Stimulated activated CD8-positive, alpha-beta memory T cell treated with anti-CD3 and anti-CD28 coated beads, Interleukin-7, amount 100 ng/mL, for 4 hours (primary cell): ENCODE data around the gene SRGAP3.

ENCODE experiments used
- DNase-seq, 2 donors: peaks; one replicate each; pipeline ENCODE4 v3.0.0-alpha.2; 2020; ENCODE audit warnings: low read depth in 2 of 2

Gene SRGAP3

DNA sequence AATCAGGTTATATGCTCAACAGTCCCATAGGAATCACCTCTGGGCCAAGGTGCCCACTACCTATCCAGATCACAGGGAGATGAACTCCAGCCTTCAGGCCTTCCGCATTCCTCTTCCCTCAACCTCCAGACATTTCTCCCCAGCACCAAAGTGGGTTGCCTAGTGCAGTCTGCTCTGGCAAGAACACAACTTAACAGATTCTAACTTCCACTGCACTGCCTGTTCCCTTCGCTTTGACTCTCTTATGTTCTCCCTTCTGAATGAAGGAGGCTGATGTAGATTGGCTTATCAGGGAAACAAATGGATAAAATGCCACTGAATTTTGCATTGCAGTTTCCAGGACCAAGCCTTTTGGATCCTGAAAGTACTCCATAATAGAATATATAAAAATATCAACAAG, 106.3 kb downstream of the SRGAP3 start:
- DNase-seq, result no peak

DNA sequence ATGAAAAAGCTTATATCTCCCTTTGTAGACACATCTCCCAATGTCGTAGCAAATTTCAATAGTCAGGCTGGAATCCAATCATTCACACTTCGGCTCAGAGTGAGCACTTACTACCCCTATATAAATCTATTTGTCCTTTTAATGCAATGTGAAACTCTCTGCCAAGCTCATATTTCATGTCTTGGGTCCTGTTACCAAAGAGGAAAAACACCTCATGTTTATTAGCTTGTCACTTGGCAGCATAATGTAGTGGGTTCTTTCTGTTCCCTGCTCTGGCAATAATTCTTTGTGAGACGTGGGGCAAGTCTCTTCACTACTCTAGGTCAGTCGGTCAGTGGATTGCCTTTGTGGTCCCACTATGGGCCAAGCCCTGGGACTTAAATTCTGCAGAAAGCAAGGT, 107.1 kb downstream of the SRGAP3 start:
- no peak for DNase-seq

DNA sequence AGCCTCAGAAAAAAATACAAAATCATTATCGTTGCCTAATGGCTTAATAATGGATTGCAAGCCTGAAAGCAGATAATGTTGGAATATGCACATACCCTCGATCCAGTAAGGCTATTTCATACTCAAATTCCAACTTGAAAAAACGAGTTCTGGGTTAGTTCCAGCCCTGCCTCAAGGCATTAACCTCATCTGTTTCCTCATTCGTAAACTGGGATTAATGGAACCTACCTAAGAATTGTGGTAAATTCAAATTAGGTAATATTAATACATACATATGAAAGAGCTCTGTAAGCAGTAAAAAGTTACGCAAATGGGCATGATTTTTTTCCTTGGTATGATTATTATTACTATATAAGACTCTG, 107.5 kb downstream of the SRGAP3 start:
- no peak for DNase-seq

DNA sequence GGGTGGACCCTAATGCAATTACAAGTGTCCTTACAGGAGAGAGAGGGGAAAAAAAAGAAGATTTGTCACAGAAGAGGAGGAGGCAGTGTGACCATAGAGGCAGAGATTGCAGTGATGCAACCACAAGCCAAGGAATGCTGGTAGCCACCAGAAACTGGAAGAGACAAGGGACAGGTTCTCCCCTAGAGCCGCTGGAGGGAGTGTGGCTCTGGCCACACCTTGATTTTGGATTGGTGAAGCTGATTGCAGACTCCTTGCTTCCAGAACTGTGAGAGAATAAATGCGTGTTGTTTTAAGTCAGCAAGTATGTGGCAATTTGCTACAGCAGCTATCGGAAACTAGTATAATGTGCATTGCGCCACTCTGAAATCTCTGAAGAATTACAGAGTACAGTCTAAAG, 110.1 kb downstream of the SRGAP3 start:
- DNase-seq, result no peak

DNA sequence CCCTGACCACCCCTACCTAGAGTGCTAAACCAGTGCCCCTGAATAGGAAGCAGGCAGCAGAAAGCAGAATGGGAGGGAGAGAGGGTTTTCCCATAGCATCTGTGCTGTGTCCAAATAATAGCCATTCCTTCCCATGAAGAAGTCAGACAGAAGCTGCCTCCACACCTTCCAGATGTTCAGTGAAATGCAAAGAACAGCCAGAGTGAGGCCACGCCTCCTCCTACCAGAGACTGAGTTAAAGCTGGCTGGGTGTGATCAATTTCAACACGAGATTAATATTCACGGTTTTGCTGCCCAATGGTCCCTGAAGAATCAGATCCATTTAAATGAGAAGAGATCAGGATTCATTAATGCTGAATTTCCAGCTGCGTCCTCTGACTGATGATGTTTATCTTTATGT, 111.8 kb downstream of the SRGAP3 start:
- DNase-seq, result no peak

DNA sequence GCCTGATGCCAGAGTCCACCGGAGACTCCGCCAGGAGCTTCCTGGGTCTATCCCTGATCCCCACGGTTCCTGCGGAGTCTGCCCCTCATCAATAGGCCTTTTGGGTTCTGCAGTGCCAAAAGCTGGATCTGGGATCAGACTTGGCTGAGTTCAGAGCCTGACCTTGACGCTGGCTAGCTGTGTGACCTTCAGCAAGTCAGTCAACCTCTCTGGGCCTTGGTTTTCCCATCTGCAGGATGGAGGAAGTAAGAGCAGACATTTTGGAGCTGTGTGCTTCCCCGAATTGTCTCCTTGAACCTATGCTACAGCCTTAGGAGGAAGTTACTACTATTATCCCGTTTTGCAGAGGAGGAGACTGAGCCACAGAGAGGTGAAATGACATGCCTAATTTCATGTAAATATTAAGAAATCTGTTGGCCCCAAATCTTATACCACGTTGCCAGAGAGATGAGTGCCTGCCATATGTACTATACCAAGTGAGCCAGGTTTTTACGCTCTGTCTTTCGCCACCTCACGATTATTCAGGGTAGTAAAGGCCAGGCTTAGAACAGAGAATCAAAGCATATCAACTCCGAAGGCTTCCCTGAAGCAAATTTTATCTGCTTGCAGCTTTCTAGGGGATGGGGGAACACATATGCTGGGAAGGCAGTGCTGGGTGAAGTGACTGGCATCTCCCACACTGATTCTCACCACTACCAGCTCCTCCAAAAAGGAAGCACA, 112.5 kb downstream of the SRGAP3 start:
- no peak for DNase-seq

DNA sequence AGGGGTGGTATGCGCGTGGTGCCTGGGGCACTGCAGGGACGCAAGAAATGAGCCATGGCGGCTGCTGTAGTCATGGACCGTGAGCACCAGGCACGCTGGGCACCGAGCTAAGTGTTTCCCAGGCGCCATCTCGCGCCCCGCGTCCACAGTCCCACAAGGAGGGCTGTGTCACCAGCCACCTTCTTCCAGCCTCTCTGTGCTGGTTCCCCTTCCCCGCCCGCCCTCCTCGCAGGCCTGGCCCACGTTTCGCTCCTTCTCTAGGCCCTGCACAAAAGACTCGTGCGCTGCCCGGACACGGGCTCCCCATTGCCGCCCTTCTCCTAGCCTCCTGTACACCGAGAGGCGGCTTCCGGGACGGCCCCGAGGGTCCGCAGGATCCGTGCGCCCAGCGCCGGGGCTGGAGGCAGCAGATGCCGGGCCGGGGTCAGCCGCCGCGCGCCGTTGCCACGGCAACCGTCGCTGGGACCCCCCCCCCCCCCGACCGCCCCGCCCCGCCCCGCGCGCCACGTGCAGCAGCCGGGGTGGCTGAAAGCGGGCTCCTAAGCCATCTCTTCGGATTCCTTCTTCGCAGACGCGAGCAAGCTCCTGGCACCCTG, 113.4 kb downstream of the SRGAP3 start:
- DNase-seq, result no peak

DNA sequence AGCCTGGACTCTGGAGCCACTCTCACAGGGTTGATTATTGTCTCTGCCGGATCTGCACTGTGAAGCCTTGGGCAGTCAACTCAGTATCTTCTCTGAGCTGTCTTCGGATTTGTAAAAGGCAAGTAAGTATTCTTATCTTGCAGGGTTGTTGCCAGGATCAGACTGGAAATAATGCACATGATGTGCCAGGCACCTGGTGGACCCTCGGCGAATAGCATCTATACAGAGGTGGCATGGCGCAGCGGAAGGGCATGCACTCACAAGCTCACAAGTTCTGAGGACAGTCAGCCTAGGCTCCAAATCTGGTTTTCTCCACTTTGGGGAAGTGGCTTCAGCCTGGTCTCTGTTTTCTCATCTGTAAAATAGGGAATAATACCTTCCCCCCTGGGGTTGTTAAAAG, 113.9 kb downstream of the SRGAP3 start:
- DNase-seq, result no peak

DNA sequence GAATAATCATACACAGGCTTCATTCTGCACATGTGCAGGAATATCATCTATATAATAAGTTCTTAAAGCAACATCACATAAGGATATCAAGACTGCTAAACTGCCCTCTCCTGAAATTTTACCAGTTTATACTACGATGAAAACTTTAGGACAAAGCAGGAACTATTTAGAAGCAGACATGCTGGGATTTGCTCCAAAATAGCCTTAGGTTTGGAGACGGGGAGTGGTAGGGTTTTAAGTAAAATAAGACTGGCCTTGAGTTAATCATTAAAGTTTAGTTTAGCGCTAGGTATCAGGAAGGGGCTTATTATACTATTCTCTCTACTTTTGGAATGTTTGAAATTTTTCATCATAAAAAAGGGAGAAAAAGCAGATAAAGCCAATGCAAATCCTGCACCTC, 115.8 kb downstream of the SRGAP3 start:
- DNase-seq, result no peak

DNA sequence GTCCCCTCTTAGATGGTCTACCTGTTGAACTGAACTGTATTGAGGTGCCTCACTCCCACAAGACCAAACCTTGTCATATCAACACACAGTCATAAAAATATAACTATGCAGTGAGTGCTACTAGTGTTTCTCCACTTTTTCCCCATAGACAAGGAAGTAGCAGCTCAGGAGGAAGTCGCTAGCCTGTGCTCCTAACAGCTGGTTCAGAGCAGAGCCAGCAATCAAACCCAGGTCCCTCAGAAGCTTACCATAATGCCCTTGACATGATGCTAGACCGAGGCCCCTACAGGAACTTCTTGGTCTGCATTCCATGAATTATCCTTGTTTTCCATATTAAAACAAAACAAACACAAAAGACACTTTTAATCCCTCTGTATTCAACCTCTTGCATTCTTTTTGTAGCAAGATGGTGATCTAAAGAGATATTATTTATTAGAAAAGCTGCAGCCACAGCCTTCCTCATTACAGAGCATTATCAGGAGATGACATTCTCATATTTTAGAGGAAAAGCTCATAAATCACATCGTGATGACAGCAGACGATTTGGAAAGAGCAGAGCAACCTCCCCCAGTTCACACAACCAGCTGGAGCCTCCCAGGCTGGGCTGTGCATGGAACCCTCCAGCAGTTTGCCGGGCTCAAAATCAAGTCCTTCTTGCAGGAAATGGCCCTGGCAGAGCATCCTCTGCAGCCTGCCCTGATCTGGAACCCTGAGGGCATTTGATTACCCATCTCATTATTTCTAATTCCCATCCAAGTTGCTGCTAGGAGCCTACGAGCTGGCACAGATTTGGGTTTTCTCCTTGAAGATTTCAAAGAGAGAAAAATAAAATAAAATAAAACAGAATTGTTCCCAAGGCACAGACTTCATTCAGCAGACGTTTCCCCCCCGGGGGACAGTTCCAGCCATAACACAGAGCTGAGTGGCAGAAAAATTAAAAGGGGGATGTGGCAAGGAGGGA, 118.8 kb downstream of the SRGAP3 start:
- DNase-seq, result no peak

DNA sequence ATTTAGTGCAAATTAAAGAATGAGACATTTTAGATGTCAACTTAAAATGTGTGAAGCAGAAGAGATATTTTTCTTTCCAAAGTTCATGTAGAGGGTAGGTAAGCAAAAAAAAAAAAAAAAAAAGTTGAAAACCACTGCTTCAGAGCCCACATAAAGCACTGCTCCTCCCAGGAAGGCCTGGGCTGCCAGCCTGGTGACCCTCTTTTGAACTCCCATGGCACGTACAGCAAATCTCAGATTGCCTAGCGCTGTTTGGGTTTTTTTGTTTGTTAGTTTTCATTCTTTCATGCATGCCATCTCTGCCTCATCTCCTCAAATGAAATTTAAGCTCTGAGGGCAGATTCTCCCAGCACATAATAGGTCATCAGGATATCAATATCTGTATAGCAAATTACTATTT, 120.1 kb downstream of the SRGAP3 start:
- no peak for DNase-seq

DNA sequence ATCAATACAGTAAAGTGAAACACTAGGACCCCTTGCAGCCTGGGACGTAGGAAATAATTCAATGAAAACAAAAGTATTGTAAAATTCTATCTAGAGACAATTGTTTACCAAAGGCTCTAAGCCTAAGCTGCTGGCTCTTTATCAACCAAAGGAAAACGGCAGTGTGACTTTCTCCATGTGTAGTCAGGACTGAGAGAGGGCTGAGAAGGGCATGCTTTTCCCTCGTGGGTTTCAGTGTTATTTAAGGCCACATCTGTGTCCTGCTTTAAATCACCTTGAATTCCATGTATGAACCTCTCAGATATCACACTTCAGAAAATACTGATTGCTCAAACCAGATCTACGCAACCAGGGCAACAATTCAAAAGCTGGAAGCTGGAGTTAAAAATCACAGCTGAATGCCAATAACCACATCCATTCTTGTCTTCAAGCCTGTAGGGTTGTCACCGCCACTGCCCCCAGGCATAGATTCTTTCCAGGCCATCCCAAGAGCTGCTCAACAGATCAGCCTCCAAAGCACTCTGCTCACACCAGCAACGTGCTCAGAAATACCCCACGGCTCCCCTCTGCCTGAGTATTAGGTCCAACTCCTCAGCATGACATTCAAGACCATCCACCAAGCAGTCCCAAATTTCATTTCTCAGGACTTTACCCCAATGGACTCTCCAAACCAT, 124.0 kb downstream of the SRGAP3 start:
- no peak for DNase-seq

DNA sequence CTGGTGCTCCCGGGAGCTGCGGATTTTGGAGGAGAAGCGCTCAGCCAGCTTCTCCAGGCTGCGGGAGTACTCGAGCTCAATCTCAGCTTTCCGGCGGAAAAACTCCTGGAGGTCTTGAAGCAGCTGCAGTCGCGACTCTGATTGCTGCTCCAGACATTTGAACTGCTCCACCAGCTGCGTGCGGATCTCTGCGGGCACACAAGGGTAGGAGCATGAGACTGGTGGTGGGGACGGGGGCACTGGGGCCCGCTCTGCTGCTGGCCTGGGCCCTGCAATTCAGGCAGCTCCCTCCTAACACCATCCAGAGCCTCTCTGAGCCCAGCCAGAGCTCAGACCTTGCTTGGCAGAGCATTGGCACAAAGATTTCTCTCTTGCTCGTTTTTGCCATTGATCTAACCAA, 124.7 kb downstream of the SRGAP3 start:
- no peak for DNase-seq

DNA sequence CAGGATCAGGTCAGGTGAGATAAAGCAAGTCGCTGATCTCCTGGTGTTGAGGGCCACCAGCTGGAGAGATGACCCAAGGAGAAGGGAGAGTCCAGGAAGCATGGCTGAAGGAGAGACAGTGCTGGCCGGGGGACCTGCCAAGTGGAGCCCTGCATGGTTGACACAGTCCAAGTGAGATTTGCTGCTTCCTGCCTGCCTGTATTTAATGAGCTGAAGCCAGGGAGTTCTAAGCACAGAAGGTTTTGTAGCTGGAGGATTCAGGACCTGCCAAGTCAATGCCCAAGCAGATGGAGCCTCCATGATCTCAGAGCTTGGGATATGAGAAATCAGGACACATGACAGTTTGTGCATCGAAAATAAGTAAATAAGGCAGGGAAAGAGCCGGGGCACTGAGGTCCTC, 125.6 kb downstream of the SRGAP3 start:
- DNase-seq, result no peak

DNA sequence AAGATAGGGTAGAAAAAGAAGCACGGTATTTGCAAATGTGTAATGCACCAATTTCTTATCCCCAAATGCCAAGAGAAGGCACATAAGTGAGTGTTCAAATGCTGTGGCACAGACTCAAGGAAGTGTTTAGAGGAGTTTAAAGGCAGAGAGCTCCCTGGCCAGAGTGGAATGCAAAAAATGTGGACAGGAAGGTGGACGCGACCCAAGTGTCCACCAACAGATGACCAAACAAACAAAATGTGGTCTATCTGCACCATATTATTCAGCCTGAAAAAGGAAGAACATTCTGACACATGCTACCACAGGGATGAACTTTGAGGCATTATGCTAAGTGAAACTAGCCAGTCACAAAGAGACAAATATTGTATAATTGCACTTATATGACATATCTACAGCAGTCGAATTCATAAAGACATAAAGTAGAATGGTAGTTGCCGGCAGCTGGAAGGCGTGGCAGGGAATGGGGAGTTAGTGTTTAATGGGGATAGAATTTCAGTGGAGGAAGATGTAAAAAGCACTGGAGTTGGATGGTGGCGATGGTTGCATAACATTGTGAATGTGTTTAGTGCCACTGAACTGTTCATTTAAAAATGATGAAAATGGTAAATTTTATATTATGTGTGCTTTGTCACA, 126.6 kb downstream of the SRGAP3 start:
- no peak for DNase-seq

DNA sequence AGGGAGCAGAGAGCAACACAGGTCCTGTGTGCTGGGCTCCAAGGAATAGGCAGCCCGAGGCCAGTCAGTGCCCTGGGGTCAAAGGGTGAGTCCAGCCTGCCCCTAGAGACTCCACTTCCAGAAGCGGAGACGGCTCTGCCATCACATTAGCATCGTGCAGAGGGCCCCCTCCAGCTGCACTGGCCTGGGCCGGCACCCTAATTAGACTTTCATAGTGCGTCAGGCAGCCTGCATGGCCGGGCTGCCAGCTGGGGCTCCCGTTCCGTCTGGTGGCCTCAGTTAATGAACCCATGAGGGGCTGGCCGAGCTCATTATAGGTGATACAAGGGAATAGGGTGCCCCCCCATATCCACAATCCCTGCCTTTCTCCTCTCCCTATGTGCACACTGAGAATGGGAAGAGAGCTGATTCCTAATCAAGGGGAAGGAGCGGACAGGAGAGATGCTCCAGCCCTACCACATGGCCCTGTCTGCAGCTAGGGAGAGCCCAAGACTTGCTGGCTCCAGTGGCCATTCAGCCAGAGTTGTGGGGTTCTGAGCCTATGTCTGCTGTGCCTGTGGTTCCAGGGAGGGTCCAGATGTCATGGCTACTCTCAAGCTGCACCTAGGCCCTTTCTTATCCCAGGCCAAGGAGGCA, 128.0 kb downstream of the SRGAP3 start:
- DNase-seq, result no peak

DNA sequence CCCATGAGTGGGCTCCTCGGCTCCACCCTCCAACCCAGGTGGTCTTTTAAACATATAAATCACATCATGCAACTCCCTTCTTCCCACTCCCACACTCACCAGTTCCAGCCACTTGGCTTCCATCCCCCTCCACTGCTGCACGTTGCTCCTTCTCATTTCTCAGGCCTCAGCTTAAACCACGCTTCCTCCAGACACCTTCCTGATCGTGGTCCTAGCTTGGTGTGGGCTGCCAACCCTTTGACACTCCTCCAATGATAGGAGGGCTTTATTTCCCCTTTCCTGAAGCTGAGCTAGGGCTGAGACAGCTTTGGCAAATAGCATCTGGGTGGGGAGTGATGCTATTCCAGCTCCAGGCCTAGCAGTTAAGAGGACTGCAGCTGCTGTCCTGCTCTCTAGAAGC, 130.1 kb downstream of the SRGAP3 start:
- DNase-seq, result no peak

DNA sequence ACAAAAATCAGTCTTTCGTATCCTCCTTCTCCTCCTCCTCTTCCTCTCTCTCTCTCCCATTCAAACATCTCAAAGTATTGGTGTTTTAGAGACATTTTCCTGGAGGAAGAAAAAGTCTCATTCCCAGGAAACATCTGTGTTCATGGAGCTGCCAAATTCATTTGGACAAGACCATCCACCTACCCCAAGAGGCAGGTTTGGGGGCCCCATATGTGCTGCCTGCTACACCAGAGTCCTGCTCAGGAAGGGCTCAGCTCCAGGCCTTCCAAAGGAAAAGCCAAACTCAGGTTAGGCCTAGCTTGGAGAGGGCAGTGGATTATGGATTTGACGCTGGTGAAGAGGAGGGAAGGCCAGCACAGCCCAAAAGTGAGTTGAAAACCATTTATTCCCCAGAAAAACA, 131.2 kb downstream of the SRGAP3 start:
- no peak for DNase-seq

DNA sequence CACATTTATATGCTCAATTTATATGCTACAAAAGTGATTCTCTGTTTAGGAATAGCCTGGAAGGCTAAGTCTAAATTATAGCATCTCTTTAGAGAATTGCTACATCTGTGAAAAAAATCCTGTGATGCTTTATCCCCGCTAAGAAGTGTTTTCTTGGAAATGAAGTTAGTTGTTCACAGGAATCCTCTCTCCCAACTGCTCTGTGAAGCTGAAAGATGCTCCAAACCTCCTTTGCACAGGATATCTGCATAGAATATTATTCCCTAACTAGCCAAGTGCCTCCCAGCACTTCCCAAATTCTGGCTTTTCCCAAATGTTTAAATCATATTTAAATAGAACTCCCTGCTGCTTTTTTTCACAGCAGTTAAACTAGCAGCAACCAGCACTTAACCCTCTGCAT, 132.2 kb downstream of the SRGAP3 start:
- no peak for DNase-seq

DNA sequence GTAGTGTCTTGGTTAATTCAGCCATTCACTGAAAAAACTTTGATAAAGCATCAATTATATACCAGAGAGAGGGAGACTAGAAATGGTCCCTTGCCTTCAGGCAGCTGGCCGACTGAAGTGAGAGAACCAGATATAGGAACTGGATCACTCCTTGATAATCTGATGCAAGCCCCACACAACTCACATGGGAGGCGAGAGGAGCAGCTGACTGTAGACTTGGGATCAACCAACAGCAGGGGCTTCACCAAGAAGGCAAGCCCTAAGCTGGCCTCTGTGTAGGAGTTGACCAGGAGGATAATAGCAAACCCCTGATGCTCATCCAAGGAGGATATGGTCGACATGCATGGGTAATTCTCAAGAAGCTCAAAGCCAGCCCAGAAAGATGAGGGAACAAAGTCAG, 133.1 kb downstream of the SRGAP3 start:
- DNase-seq, result no peak

DNA sequence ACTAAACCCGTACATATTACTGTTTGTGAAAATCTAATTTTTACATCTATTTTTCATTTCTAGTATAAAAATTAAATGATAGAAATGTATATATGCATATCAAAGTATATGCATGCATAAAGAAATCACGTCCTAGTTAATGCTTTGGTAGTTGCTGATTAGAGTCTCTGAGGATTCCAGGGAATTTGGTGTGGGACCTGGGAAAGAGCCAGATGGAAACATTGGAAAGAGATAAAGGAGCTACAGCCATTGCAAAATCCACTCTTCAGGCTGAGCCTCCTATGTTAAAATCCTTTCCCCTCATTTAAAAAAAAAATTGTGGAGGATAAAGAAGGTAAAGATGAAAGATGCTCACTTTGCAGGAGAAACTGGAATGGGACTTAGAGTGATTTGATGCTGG, 134.1 kb downstream of the SRGAP3 start:
- no peak for DNase-seq
